Right lobe of liver (tissue), 4 donors: Measurements from ENCODE around the gene CFAP57.

Experiments used
- CTCF ChIP-seq, 4 donors: fragments of 200-600 bp in 3 of 4; fragments of 450-650 bp in 1 of 4; IDR thresholded peaks; one replicate each; pipeline versions ENCODE4 v1.5.1 to v1.8.0; 2016 to 2022; ENCODE audit warnings: antibody characterized with exemption in 4 of 4, mild to moderate bottlenecking in 2 of 4
- POLR2A ChIP-seq: fragments of 450-650 bp; IDR thresholded peaks from one replicate; pipeline ENCODE4 v1.6.1; 2017; ENCODE audit warnings: antibody characterized with exemption, mild to moderate bottlenecking
- donor health status: DM: no; HTN: no; CAD: no.
- donor health status: DM: no; HTN: no; CAD: no.
- donor health status: DM: no; HTN: yes; CAD: no.

- TF ChIP-seq CTCF (IDR thresholded peaks at IDR 0.05) (no peak), POLR2A (no peak)
Observed at GRCh38 chr1:43298055-43298454, 125.9 kb downstream of the CFAP57 start.
